HepG2 (cell line): ENCODE results near the gene GPX1. TPM values are rescaled to one million over a fixed set of nuclear protein-coding genes. Genes with fewer than 3 reads are reported as not detected.
A peak's percentile ranks its signal among the peaks of the same experiment; 100 is the strongest.

Experiments used
- AHDC1 ChIP-seq: sonication (generic); formaldehyde crosslinking; IDR thresholded peaks from 2 replicates; pipeline ENCODE4 v1.5.1; 2020; ENCODE audit warnings: mild to moderate bottlenecking, missing genetic modification reagents, borderline replicate concordance
- ATF1 ChIP-seq: IDR thresholded peaks from 2 replicates; pipeline ENCODE4 v1.6.1; 2016; ENCODE audit warnings: mild to moderate bottlenecking, control low read depth
- GLMP ChIP-seq: sonication (generic); formaldehyde crosslinking; IDR thresholded peaks from 2 replicates; pipeline ENCODE4 v1.9.0; 2021; ENCODE audit warnings: missing genetic modification reagents, mild to moderate bottlenecking, borderline replicate concordance
- GMEB1 ChIP-seq: sonication (generic); formaldehyde crosslinking; IDR thresholded peaks from 2 replicates; pipeline ENCODE4 v1.5.1; 2020; ENCODE audit warnings: missing genetic modification reagents, mild to moderate bottlenecking, borderline replicate concordance
- MATR3 ChIP-seq: sonication (generic); formaldehyde crosslinking; IDR thresholded peaks from 2 replicates; pipeline ENCODE4 v1.4.0; 2020; ENCODE audit warnings: missing genetic modification reagents
- MED1 ChIP-seq: sonication (generic); formaldehyde crosslinking; IDR thresholded peaks from 2 replicates; pipeline ENCODE4 v1.4.0; 2020; ENCODE audit warnings: missing genetic modification reagents
- MIER3 ChIP-seq: IDR thresholded peaks from 2 replicates; pipeline ENCODE4 v1.6.1; 2016; ENCODE audit warnings: missing compliant biosample characterization, borderline replicate concordance
- NFYC ChIP-seq: IDR thresholded peaks from 2 replicates; pipeline ENCODE4 v1.6.1; 2016; ENCODE audit warnings: missing genetic modification reagents, missing compliant biosample characterization
- NR2F1 ChIP-seq, 2 experiments: fragments of 450-650 bp in 1 of 2; formaldehyde crosslinking in 1 of 2; IDR thresholded peaks; 2 replicates each; pipeline versions ENCODE4 v1.5.0 to v1.6.1; 2016 to 2020; ENCODE audit warnings: mild to moderate bottlenecking in 1 of 2, missing compliant biosample characterization in 1 of 2, missing genetic modification reagents in 1 of 2, moderate library complexity in 1 of 2
- PRDM10 ChIP-seq: sonication (generic); formaldehyde crosslinking; IDR thresholded peaks from 2 replicates; pipeline ENCODE4 v1.4.0; 2020; ENCODE audit warnings: low read depth, missing genetic modification reagents
- RBFOX2 ChIP-seq: fragments of 200-400 bp; formaldehyde crosslinking; IDR thresholded peaks from 2 replicates; pipeline ENCODE4 v1.6.1; 2017; ENCODE audit warnings: low read depth, mild to moderate bottlenecking, low read length
- TOE1 ChIP-seq: sonication (generic); formaldehyde crosslinking; IDR thresholded peaks from 2 replicates; pipeline ENCODE4 v1.4.0; 2020; ENCODE audit warnings: mild to moderate bottlenecking, missing genetic modification reagents
- ZBTB14 ChIP-seq: sonication (generic); formaldehyde crosslinking; IDR thresholded peaks from 2 replicates; pipeline ENCODE4 v1.4.0; 2020; ENCODE audit warnings: missing genetic modification reagents
- ZNF468 ChIP-seq: sonication (generic); formaldehyde crosslinking; IDR thresholded peaks from 2 replicates; pipeline ENCODE4 v1.8.0; 2022; ENCODE audit warnings: mild to moderate bottlenecking, moderate library complexity, missing genetic modification reagents
- ZNF615 ChIP-seq: sonication (generic); formaldehyde crosslinking; IDR thresholded peaks from 2 replicates; pipeline ENCODE4 v1.5.0; 2020; ENCODE audit warnings: mild to moderate bottlenecking, missing genetic modification reagents, borderline replicate concordance
- polyA plus RNA-seq, 8 experiments: library from polyadenylated mRNA; depleted of rRNA in 3 of 8; stranded (reverse) in 7 of 8; unstranded in 1 of 8; fragments of >200 nt; fragmentation: Illumina TruSeq in 4 of 8; extraction: Trizol in 4 of 8; gene quantifications; 2 replicates each; pipeline versions ENCODE4 v1.2.1 to v1.2.3, GENCODE V29; 2011 to 2016; ENCODE audit warnings: low read depth in 4 of 8, missing spikeins in 1 of 8, mixed read lengths in 1 of 8; ENCODE audit not compliant: insufficient read depth in 1 of 8
- total RNA-seq, 5 experiments: library from RNA; depleted of rRNA; stranded (reverse); fragments of >200 nt; fragmentation: Illumina TruSeq; extraction: Trizol; gene quantifications; 2 replicates each; pipeline ENCODE4 v1.2.3, GENCODE V29; 2016; ENCODE audit warnings: low read depth in 1 of 5

The GPX1 gene
- total and polyA plus RNA-seq, 2 of the 13 experiments (the other 11 are each of a cell fraction or from before 2014, with no cell fraction given): 149 to 168 TPM

- 0 out of 2 replicates have a peak, but pooled peaks have one; percentile 53 for TF ChIP-seq ZNF468 (CRISPR knock-in tag)
- TF ChIP-seq TOE1 (CRISPR knock-in tag): peak; percentile 86
- peak; percentile 96 for TF ChIP-seq RBFOX2
- TF ChIP-seq ZBTB14 (CRISPR knock-in tag): peak; percentile 54; the same call in 1 of the 2 replicates
- TF ChIP-seq GMEB1 (CRISPR knock-in tag): peak; percentile 31; the same call in 1 of the 2 replicates
- TF ChIP-seq MIER3 (CRISPR knock-in tag): peak; percentile 44; the same call in 1 of the 2 replicates
- no peak for TF ChIP-seq ATF1 (CRISPR knock-in tag)
- TF ChIP-seq NFYC (CRISPR knock-in tag): peak; percentile 71
- TF ChIP-seq ZNF615 (CRISPR knock-in tag): no peak
- TF ChIP-seq AHDC1 (CRISPR knock-in tag): peak; percentile 40; the same call in 1 of the 2 replicates
- TF ChIP-seq NR2F1 (CRISPR knock-in tag; IDR thresholded peaks at IDR 0.05): 0 out of 4 replicates have a peak, but pooled peaks of 1 of the 2 experiments have one; percentile 21
- peak; percentile 88 for TF ChIP-seq MED1 (CRISPR knock-in tag)
- TF ChIP-seq PRDM10: peak; percentile 77
- TF ChIP-seq GLMP (CRISPR knock-in tag): no peak
- no peak for TF ChIP-seq MATR3 (CRISPR knock-in tag)
Observed at GRCh38 chr3:49358217-49358883, at the start of gene GPX1 (continued).
